GM12891 (cell line): ENCODE measurements around the gene PRKACB.
"Not testable (repeated sequence)": the region's sequence is repeated elsewhere in the genome, so short reads cannot be mapped to it uniquely, and the experiment has no call there.

Experiments used
- DNase-seq: peaks from one replicate; pipeline ENCODE4 v3.0.0; 2011; ENCODE audit warnings: low spot score; ENCODE audit not compliant: insufficient read length
- FAIRE-seq: peaks from 2 replicates; lab custom pipeline; 2011; peaks lifted over from hg19 to GRCh38; lab: Jason Lieb, UNC
- PAX5 ChIP-seq: IDR thresholded peaks from 2 replicates; pipeline ENCODE4 v1.6.1; 2011; ENCODE audit warnings: low read length, moderate library complexity, mild to moderate bottlenecking; ENCODE audit not compliant: insufficient read depth, severe bottlenecking
- POLR2A ChIP-seq: IDR thresholded peaks from 2 replicates; pipeline ENCODE4 v1.6.1; 2011; ENCODE audit warnings: low read depth, low read length, control low read depth
- POLR2AphosphoS5 ChIP-seq: IDR thresholded peaks from 2 replicates; pipeline ENCODE4 v1.6.1; 2011; ENCODE audit warnings: low read depth, low read length, control low read depth
- POU2F2 ChIP-seq: IDR thresholded peaks from 2 replicates; pipeline ENCODE4 v1.6.1; 2011; ENCODE audit warnings: low read depth, mild to moderate bottlenecking, control low read depth, low read length, moderate library complexity
- SPI1 ChIP-seq: IDR thresholded peaks from 2 replicates; pipeline ENCODE4 v1.6.1; 2011; ENCODE audit warnings: low read depth, low read length, control low read depth
- TAF1 ChIP-seq: IDR thresholded peaks from 2 replicates; pipeline ENCODE4 v1.6.1; 2011; ENCODE audit warnings: low read depth, low read length, control low read depth

The PRKACB gene

GRCh38 chr1:84280912-84281311 lies 136.8 kb downstream of the PRKACB start:
- FAIRE-seq = no peak
- TF ChIP-seq POU2F2 (no peak), SPI1 (no peak), POLR2AphosphoS5 (no peak), POLR2A (no peak), PAX5 (no peak), TAF1 (no peak)
- no peak for DNase-seq

GRCh38 chr1:84282780-84283333 lies 138.8 kb downstream of the PRKACB start:
- no peak for FAIRE-seq
- TF ChIP-seq POLR2A (no peak), SPI1 (no peak), POLR2AphosphoS5 (no peak), PAX5 (no peak), POU2F2 (no peak), TAF1 (no peak)
- DNase-seq = no peak

- DNase-seq (no peak), FAIRE-seq (no peak)
- TF ChIP-seq POLR2A = no peak
- TF ChIP-seq POU2F2 = no peak
These were observed 139.3 kb downstream of the PRKACB start for GRCh38 chr1:84283381-84283780.

- no peak for DNase-seq
- FAIRE-seq = no peak
- TF ChIP-seq POLR2AphosphoS5 (no peak), SPI1 (no peak), TAF1 (no peak)
These were observed 142.0 kb downstream of the PRKACB start for GRCh38 chr1:84286071-84286470.

GRCh38 chr1:84287389-84287788 lies 143.3 kb downstream of the PRKACB start:
- not testable (repeated sequence) for FAIRE-seq, DNase-seq
